IPS DF 4.7 (cell line): ENCODE results near the gene UGT1A10.
"Not testable (repeated sequence)": the region's sequence is repeated elsewhere in the genome, so short reads cannot be mapped to it uniquely, and the experiment has no call there.

Source experiments
- DNase-seq: peaks from one replicate; pipeline ENCODE4 v3.0.0-alpha.2; 2013; ENCODE audit warnings: low spot score; ENCODE audit errors: extremely low read depth

UGT1A10 gene

DNA sequence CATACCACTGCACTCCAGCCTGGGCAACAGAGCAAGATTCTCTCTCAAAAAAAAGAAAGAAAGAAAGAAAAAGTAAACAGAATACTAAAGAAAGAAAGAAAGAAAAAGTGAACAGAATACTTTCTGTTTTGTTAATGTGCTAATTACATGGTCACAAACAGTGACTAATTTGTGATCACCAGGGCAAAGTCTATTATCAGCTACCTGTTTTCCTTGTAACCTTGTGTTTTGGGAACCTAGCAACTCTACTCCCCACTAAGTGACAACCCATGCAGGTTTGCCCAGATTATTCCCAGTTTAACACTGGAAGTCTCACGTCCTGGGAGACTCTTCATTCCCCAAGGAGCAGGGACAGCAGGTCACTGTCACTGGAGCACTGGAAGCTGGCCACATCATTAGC, 18.8 kb downstream of the UGT1A10 start:
- DNase-seq, result no peak

DNA sequence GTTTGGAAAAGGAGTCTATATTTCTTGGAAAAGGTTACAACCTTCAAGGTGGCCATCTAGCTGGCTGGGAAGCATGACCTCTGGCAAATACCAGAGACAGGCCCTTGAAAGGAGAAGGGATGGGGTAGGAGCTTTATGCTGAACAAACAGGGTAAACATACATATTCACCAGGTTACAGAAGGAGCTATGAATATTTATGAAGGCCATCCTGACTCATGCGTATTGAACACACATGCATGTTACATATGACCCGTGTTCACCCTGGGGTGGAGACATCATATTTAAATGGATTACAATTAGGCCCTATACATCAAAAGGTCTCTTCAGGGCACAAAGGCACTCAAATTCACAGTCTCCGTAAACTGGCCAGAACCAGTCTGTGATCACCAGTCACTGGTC, 19.7 kb downstream of the UGT1A10 start:
- not testable (repeated sequence) for DNase-seq

DNA sequence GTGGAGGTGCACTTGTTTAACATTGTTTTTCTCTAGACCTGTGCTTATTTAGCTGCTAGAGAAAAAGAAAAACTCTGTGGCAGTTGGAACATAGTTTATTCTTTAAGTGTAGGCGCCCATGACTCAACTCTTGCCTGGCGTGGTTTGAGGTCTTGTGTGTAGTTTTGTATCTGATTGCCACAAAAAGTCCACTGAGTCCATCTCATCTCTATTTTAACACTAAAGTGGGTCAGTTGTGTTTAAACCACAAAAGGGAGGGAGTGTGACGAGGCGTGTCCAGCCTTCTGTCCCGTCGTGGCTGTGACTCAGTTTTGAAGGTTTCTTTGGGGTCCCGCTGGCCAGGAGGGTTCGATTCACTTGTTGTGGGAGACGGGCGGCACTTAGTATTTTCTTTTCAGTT, 20.2 kb downstream of the UGT1A10 start:
- no peak for DNase-seq

DNA sequence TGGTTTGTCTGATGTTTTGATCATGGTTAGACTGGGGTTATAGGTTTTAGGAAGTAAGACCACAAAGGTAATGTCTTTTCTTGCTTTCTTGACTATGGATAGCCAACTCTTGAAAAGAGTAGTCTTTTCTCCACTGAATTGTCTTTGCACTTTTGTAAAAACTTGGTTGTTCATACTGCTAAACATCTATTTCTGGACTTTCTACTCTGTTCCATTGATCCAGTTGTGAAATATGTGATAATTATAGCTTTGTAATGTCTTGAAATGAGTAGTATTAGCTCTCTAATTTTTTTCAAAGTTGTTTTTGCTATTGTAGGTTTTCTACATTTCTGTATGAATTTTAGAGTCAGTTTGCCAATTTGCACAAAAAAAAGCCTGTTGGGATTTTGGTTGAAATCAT, 22.4 kb downstream of the UGT1A10 start:
- DNase-seq, result no peak

DNA sequence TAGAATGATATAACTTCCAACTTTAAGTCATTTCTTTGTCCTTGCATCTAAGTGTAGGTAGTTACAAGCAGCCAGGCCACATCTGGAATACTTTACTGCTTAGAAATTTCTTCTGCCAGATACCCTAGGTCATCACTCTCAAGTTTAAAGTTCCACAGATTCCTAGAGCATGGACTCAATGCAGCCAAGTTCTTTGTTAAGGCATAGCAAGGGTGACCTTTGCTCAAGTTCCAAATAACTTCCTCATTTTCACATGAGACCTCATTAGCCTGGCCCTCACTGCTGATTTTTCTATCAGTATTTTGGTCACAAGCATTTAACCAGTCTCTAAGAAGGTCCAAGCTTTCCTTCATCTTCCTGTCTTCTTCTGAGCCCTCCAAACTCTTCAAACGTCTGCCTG, 27.7 kb downstream of the UGT1A10 start:
- no peak for DNase-seq

DNA sequence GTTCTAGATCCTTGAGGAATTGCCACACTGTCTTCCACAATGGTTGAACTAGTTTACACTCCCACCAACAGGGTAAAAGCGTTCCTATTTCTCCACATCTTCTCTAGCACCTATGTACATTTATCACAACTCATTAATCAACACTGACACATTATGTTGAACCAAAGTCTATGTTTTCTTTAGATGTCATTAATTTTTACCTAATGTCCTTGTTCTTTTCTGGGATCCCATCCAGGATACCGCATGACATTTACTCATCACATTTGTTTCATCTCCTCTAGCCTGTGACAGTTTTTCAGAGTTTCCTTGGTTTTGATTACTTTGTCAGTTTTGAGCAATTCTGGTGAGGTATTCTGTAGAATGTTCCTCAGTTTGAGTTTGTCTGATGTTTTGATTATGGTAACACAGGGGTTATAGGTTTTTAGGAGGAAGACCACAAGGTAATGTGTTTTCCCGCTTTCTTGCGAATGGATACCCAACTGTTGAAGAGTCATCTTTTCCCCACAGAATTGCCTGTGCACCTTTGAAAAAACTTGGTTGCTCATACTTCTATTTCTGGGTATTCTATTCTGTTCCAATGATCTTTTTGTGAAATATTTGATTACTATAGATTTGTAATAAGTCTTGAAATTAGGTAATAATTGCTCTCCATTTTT, 32.5 kb downstream of the UGT1A10 start:
- DNase-seq, result no peak

DNA sequence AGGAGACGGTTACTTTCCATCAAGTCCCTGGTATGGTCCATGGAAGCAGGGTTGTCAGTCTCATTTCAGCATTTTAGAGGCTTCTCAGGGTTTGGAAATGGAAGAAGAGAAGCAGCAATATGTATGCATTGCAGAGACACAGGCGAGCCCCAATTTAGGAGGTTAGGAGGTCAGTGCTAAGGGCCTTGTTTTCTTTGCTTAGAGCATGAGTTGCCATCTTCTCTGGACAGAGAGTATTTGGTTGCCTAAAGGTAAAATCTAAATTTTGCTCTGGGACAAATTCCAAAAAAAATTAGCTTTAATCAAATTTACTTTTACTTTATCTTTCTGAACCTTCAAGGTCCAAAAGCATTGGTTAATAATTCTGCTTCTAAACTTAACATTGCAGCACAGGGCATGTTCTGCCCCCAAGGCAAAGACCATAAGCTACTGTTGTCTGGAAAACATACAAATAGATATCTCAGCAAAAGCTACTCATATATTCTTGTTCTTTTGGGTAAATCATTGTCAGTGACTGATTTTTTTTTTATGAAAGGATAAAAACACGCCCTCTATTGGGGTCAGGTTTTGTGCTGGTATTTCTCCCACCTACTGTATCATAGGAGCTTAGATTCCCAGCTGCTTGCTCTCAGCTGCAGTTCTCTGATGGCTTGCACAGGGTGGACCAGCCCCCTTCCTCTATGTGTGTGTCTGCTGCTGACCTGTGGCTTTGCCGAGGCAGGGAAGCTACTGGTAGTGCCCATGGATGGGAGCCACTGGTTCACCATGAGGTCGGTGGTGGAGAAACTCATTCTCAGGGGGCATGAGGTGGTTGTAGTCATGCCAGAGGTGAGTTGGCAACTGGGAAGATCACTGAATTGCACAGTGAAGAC, 35.3 kb downstream of the UGT1A10 start, which contains the start of gene UGT1A9:
Gene UGT1A9, plus strand, starts transcription at position 609 of the 872 bp plus-strand sequence. Its CDS starts 37 bp downstream, at position 646.
- DNase-seq, result no peak

DNA sequence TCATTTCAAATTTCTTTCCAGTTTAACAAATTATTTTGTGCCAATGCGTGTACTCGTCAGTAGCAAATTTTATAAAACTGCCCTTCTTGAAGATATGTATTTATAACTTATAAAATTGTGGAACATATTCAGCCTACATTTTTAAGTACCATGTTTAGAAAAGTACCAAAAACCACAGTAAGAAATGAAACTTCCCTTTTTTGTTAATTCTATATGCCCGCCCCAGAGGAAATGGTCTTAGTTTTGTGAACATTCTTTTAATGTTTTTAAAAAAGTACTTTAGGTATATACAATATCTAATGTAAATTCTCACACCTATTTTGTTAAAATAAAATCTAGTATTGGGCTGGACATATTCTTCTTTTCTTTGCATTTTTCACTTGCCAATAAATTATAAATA, 36.6 kb downstream of the UGT1A10 start:
- DNase-seq, result no peak

DNA sequence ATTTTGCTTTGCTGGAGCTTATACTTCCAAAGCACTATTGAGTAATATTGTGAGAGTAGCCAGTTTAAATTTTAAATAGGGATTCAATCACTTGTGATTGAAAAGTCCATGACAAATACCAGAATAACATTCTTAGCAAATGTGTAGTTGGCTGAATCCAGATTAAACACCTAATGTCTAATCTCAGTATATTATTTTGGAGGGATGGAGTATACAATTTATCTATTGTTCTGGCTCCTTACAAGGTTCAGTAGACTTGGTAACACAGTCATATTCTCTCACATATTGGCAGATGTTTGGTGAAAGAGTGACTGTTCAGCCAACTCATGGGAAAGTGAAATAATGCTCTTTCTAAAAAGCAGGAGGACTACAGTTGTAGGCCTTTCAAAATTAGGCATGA, 37.6 kb downstream of the UGT1A10 start:
- DNase-seq, result no peak

DNA sequence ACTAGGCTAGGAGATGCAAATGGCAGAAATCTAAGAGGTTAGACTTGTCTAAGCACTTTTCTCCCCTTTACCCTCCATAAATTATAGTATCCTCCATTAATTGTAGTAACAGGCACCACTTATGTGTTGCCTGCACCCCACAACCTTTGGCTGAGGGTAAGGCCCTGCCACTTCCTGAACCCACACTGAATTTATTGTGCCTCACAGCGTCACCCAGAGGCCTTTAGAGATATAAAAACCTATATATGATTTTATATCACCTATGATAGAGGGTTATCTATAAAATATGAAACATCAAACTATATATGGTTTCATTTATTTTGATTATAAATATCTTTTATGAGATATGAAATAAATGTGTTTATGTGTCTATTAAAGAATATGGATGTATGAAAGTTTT, 38.1 kb downstream of the UGT1A10 start:
- DNase-seq, result no peak

DNA sequence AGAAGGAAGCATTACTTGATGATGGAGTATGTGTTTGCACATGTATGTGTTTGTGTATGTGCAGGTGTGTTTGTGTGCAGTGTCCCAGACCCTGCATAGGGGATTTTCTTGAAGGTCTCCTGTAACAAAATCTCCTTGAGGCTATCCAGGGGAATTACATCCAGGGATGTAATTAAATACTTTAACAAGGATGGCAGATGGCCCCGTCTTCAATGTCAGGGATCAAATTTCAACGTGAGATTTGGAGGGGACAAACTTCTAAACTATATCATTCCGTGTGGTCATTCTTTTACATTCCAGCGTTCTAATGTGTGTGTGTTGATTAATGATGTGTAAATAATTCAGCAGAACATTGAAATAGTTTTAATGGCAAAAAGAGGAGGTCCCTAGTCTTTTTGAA, 38.7 kb downstream of the UGT1A10 start:
- no peak for DNase-seq

DNA sequence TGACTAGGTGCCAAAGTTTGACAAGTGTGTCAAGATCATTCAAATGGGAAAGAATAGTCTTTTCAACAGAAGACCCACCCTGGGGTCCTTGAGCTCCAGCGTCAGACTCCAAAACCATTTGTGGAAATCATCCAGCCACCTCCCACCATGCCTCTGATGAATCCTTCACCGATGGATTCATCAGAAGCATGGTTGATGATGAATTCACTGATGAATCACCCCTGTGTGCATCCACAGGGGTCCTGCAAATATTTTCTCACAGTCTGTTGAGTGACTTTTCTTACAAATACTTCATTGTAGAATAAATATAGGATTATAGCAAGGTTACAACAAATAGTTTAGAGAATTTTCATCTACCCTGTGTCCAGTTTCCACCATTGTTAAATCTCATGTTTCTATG, 39.8 kb downstream of the UGT1A10 start:
- DNase-seq, result no peak

DNA sequence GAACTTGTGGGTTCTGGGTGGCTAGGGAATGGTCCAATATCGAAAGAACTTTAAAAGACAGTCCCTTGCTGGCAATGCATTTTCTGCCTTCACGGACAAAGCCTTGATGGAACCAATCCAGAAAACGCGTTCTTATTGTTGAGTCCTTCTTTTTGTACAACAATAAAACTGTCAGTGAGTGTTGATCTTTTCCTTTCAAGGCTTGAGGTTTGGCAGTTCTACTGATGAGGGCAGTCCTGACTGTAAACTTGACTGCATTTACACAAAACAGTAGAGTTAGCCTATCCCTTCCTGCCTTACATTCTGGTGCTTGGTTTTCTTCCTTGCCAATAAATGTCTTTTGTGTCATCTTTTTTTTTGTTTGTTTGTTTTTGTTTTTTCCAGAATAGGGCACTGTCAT, 42.9 kb downstream of the UGT1A10 start:
- DNase-seq, result no peak

DNA sequence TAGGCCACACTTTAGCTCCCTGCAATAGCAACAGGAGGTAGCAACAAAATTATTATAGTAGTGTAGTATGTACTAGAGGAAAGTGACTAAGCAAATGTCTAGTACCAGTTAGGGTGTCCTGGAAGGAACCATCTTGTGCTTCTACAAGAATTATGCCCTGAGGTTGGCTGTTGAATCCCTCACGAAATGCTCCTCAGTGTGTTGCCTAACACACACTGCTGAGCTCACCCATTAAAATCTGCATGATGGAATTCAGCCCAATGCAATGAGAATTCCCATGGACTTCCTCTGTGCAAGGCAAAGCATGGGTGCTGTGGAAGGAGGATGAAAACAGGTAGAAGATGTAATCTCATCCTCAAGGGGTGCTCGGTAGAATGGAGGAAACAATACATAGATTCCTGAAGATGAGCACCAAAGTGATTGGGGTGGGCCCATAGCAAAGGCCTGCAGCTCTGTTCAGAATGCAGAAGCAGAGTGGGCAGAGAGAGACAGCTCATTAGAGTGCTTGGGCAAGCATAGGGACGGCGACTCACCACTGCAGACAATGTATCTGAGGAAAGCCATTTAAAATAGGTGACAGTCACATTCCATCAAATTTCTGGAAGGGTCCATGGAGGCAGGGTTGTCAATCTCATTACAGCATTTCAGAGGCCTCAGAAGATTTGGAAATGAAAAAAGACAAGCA, 44.3 kb downstream of the UGT1A10 start:
- no peak for DNase-seq

DNA sequence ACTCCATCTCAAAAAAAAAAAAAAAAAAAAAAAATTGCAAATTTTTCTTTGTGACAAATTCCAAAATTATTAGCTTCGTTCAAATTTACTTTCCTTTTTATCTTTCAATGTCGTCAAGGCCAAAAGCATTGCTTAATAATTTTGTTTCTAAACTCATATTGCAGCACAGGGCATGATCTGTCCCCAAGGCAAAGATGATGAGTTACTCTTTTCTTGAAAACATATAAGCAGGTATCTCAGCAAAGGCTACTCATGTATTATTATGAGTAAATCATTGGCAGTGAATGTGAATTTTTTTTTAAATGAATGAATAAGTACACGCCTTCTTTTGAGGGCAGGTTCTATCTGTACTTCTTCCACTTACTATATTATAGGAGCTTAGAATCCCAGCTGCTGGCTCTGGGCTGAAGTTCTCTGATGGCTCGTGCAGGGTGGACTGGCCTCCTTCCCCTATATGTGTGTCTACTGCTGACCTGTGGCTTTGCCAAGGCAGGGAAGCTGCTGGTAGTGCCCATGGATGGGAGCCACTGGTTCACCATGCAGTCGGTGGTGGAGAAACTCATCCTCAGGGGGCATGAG, 45.4 kb downstream of the UGT1A10 start, which contains the start of gene UGT1A7:
Gene UGT1A7, plus strand, starts transcription at position 381 of the 579 bp plus-strand sequence. Its CDS starts 37 bp downstream, at position 418.
- no peak for DNase-seq

DNA sequence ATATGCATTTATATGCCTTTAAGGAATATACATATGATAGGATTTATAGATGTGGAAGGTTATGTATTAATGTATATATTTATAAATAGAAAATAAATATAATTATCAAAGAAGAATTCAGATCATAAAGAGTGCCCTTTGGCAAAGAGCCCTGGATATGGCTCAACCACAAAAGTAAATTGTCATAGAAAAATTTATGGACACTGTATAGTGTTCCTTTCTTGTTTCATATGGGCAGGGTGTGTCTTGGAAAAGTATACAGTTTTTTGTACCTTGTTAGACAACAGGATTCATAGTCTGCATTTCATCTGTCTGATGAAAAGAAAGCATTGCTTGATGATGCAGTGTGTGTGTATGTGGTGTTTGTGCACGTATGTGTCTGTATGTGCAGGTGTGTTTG, 48.4 kb downstream of the UGT1A10 start:
- DNase-seq, result no peak

DNA sequence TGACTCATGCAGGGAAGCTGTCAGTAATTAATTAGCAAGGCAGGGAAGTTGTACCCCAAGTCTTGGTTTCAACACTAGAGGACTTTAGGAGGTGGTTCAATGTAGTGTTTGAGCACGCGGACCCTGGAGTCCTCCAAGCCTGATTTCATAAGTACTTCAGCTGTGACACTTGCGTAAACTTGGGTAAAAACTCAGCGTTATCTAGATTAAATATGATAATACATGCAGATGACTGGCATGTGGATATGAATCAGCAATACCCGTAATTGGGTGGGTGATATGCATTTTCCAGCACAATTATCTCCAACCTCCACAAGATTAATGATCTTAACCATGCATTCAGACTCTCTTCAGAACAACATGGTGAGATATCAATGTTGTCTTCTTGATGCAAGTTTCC, 50.7 kb downstream of the UGT1A10 start:
- DNase-seq, result no peak

DNA sequence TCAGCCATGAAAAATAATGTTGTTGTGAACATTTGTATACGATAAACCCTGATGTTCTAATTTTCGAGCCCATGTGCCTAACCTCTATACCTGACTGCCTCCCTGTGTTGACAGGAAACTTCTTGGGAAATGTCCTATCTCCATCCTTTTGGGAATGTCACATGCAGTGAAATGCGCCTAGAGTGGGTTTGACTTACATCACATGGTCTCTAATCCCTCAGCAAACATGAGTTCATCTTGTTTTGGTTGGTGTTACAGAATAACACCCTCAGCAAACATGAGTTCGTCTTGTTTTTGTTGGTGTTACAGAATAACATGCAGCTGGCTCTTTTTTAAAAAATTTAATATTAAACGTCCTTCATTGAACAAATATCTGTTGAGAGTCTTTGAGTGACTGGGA, 52.1 kb downstream of the UGT1A10 start:
- no peak for DNase-seq

DNA sequence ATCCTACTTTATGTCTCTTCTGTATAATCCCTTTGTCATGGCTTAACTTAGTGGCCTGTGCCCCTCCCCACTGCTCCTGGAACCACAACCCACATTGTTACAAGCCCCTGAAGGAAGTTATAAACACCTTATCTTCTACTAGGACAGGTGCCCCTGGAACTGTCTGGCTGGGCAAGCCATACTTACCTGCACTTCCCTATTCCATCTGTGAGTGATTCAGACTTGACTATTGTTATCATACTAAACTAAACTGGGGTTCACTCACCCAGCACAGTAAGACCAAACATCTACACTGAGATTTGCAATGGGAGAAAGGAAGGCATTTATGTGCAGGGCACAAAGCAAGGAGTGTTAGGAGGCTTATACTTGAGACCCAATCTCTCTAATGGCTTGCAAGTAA, 52.8 kb downstream of the UGT1A10 start:
- no peak for DNase-seq

DNA sequence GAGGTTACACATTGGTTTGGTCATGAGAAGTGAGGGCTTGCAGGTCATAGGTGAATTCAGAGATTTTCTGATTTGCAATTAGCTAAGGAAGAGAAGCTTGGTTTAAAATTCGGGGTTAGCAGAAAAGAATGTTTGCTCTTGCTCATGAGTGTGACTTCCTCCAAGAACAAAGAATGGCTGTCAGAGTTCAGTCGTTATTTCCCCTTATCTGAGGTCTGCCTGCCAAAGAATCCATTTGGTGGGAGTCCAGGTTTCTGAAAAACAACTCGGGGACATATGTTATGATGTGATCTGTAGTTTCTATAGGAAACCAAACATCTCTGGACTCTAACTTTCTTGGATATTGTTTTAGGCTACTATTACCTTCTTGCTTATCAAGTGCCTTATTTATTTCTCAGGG, 53.3 kb downstream of the UGT1A10 start:
- no peak for DNase-seq

DNA sequence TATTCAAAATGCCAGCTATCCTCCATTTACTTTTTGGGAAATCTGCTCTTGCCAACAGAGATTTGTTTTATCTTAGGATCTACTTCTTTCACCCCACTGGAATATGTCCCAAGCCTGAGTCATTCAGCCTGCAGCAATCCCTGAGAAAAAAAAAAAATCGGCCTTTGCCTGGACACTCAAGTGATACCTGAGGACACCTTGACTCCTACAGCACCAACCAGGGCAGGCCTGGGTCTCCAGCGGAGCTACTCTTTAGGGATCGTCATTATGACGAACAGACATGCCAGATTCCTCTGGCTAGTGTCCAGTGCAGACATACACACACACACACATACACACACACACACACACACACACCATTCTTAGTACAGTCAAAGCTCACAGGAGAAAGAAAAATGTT, 54.2 kb downstream of the UGT1A10 start:
- DNase-seq, result no peak
